Measurements from ENCODE around the gene TDRD15. TPM values are rescaled to one million over a fixed set of nuclear protein-coding genes. Genes with fewer than 3 reads are reported as not detected.

The TDRD15 gene
- total and polyA plus RNA-seq, 2 donors from 2014 or later, result 0.06 TPM; not detected in 1

DNA sequence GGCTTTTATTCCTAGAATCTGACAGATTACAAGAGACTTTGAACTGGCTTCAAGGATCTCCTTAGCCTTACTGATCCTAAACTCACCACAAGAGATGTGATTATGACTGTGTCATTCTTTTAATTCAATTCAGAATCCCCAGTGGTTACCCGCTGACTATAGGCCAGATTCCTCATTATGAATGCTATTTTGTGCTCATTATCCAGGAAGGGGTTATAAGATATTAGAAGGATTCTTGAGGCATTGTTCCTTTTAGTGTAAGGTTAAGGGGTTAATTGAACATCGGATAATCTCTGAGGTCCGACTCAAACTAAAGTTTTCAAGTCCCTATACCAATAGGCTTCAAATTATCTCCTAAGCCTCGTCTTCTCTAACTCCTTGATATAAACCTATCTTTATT, 39.4 kb upstream of the TDRD15 start:
- Histone ChIP-seq H3K27me3 (ENCODE audit: control insufficient read depth, insufficient read depth, low read length) (no peaks in the 10 kb centered on the region), H3K9me3 (ENCODE audit: control insufficient read depth in 2 of 3, insufficient read depth in 1 of 3, low read length in 3 of 3) (peaks cover 0 to 2% (median 0%) of the 10 kb centered on the region in 3 donors), H3K36me3 (ENCODE audit: control insufficient read depth in 2 of 3, insufficient read depth in 3 of 3, low read length in 3 of 3) (no peaks in the 10 kb centered on the region), H3K9ac (ENCODE audit: low read length in 3 of 3) (no peak overlapping the region), H3K4me3 (ENCODE audit: low read length in 3 of 3) (no peak overlapping the region), H3K27ac (ENCODE audit: low read depth in 2 of 2, low read length in 2 of 2) (no peak overlapping the region), H3K4me1 (ENCODE audit: control insufficient read depth in 2 of 3, insufficient read depth in 2 of 3, low read depth in 1 of 3, low read length in 3 of 3) (no peaks in the 10 kb centered on the region)
- intact Hi-C loops (cut with DNase I), result no loop called here
- TF ChIP-seq, protein P1, sequence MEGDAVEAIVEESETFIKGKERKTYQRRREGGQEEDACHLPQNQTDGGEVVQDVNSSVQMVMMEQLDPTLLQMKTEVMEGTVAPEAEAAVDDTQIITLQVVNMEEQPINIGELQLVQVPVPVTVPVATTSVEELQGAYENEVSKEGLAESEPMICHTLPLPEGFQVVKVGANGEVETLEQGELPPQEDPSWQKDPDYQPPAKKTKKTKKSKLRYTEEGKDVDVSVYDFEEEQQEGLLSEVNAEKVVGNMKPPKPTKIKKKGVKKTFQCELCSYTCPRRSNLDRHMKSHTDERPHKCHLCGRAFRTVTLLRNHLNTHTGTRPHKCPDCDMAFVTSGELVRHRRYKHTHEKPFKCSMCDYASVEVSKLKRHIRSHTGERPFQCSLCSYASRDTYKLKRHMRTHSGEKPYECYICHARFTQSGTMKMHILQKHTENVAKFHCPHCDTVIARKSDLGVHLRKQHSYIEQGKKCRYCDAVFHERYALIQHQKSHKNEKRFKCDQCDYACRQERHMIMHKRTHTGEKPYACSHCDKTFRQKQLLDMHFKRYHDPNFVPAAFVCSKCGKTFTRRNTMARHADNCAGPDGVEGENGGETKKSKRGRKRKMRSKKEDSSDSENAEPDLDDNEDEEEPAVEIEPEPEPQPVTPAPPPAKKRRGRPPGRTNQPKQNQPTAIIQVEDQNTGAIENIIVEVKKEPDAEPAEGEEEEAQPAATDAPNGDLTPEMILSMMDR (IDR thresholded peaks at IDR 0.05; ENCODE audit: borderline replicate concordance, extremely low read depth, insufficient read depth), result no peak
- no peak for DNase-seq
- no peak for FAIRE-seq

DNA sequence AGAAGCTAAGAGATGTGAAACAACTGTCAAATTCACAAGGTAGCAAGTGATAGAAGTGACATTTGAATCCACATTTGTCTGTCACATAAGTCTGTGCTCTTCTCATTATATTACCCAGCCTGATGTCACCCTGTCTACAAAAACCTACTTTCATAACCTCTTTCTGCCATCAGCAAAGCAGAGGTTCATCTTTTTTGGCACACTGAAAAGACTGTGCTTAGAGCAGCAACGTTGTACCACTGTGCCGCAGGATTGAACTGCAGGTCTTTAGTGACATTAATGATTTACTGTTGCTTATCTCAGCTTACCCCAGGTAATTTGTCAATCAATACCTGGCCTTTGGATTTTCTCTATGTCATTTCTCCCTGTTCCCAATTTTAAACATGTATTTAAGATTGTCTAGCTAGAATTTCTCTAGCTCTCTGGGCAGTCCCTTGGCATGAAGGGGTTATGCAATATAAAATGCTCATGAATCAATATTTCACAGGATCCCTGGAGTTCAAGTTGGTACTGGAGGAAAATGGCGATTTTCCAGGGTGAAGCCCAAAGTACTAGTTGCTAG, 31.4 kb upstream of the TDRD15 start:
- FAIRE-seq (no peak), DNase-seq (no peak)
- Histone ChIP-seq H3K4me3 (ENCODE audit: low read length in 3 of 3) (no peak overlapping the region), H3K9ac (ENCODE audit: low read length in 3 of 3) (no peak overlapping the region), H3K27me3 (ENCODE audit: control insufficient read depth, insufficient read depth, low read length) (no peaks in the 10 kb centered on the region), H3K36me3 (ENCODE audit: control insufficient read depth in 2 of 3, insufficient read depth in 3 of 3, low read length in 3 of 3) (no peaks in the 10 kb centered on the region), H3K27ac (ENCODE audit: low read depth in 2 of 2, low read length in 2 of 2) (no peak overlapping the region), H3K9me3 (ENCODE audit: control insufficient read depth in 2 of 3, insufficient read depth in 1 of 3, low read length in 3 of 3) (no peaks in the 10 kb centered on the region), H3K4me1 (ENCODE audit: control insufficient read depth in 2 of 3, insufficient read depth in 2 of 3, low read depth in 1 of 3, low read length in 3 of 3) (no peaks in the 10 kb centered on the region)
- intact Hi-C loops (cut with DNase I), result no loop called here
- TF ChIP-seq, protein P1 (IDR thresholded peaks at IDR 0.05; ENCODE audit: borderline replicate concordance, extremely low read depth, insufficient read depth), result no peak

DNA sequence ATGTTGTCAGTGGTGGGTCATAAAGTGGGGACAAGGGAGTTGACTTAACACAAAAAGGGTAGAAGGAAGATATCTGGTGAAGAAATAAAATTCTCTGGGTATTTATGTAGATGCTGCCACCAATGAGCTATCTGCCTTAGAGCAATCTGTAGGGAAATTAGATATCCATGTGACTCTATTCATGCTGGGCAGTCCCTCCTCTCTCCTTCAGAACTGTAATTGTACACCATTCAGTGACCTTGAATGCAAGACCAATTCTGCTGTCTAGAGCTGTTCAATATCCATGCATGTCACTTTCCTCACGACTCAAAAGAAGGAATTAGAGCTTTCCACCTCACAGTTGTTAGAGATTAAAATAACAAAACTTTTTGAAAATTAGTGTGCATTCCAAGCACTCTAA, 28.6 kb upstream of the TDRD15 start:
- H3K36me3 ChIP-seq (ENCODE audit: control insufficient read depth in 2 of 3, insufficient read depth in 3 of 3, low read length in 3 of 3), result no peaks in the 10 kb centered on the region
- intact Hi-C loops (cut with DNase I), result no loop called here
- TF ChIP-seq, protein P1 (IDR thresholded peaks at IDR 0.05; ENCODE audit: borderline replicate concordance, extremely low read depth, insufficient read depth), result no peak
- H3K9me3 ChIP-seq (ENCODE audit: control insufficient read depth in 2 of 3, insufficient read depth in 1 of 3, low read length in 3 of 3), result no peaks in the 10 kb centered on the region
- no peak overlapping the region for H3K4me3 ChIP-seq (ENCODE audit: low read length in 3 of 3)
- H3K27ac ChIP-seq (ENCODE audit: low read depth in 2 of 2, low read length in 2 of 2), result no peak overlapping the region
- DNase-seq (no peak), FAIRE-seq (no peak)
- H3K9ac ChIP-seq (ENCODE audit: low read length in 3 of 3), result no peak overlapping the region
- H3K4me1 ChIP-seq (ENCODE audit: control insufficient read depth in 2 of 3, insufficient read depth in 2 of 3, low read depth in 1 of 3, low read length in 3 of 3), result no peaks in the 10 kb centered on the region
- no peaks in the 10 kb centered on the region for H3K27me3 ChIP-seq (ENCODE audit: control insufficient read depth, insufficient read depth, low read length)

DNA sequence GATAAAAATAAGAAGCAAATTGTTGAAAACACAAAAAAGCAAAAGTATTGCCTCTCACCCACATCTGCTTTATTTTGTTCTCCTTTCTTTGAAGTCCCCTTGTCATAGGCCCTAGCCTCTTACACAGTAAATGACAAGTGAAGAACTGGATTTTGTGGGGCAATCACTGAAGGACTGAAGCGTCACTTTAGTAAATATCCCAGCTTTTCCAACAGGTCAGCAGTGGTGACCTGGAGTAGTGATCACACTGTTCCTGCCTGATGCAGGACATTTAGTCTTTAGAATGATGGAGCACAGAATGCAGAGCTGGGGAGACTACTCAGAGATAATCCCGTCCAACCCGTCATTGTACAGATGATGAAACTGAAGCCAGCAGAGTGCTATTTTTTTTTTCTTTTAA, 28.1 kb upstream of the TDRD15 start:
- H3K4me3 ChIP-seq (ENCODE audit: low read length in 3 of 3), result no peak overlapping the region
- DNase-seq, result no peak
- no peak overlapping the region for H3K9ac ChIP-seq (ENCODE audit: low read length in 3 of 3)
- H3K27ac ChIP-seq (ENCODE audit: low read depth in 2 of 2, low read length in 2 of 2), result no peak overlapping the region
- TF ChIP-seq, protein P1 (IDR thresholded peaks at IDR 0.05; ENCODE audit: borderline replicate concordance, extremely low read depth, insufficient read depth), result no peak
- intact Hi-C loops (cut with DNase I), result no loop called here
- H3K9me3 ChIP-seq (ENCODE audit: control insufficient read depth in 2 of 3, insufficient read depth in 1 of 3, low read length in 3 of 3), result no peaks in the 10 kb centered on the region
- no peaks in the 10 kb centered on the region for H3K36me3 ChIP-seq (ENCODE audit: control insufficient read depth in 2 of 3, insufficient read depth in 3 of 3, low read length in 3 of 3)
- no peak for FAIRE-seq
- H3K4me1 ChIP-seq (ENCODE audit: control insufficient read depth in 2 of 3, insufficient read depth in 2 of 3, low read depth in 1 of 3, low read length in 3 of 3), result no peaks in the 10 kb centered on the region
- no peaks in the 10 kb centered on the region for H3K27me3 ChIP-seq (ENCODE audit: control insufficient read depth, insufficient read depth, low read length)
